IPS-20b (cell line): ENCODE results near the gene ERN1.

Experiments used
- H3K27ac ChIP-seq: one replicate; pipeline ENCODE4 v1.5.1; 2013; ENCODE audit warnings: low read length
- H3K27me3 ChIP-seq: 2 replicates; pipeline ENCODE4 v1.6.1; 2013; ENCODE audit warnings: mild to moderate bottlenecking, low read length, inconsistent platforms; ENCODE audit not compliant: insufficient read depth
- H3K36me3 ChIP-seq: 2 replicates; pipeline ENCODE4 v1.6.1; 2013; ENCODE audit warnings: low read depth, mild to moderate bottlenecking, inconsistent platforms, low read length, moderate library complexity; ENCODE audit not compliant: insufficient read depth
- H3K4me1 ChIP-seq: 2 replicates; pipeline ENCODE4 v1.6.1; 2013; ENCODE audit warnings: mild to moderate bottlenecking, control low read depth, inconsistent platforms, low read length, moderate library complexity; ENCODE audit not compliant: insufficient read depth
- H3K4me3 ChIP-seq: 2 replicates; pipeline ENCODE4 v1.5.1; 2013; ENCODE audit warnings: mild to moderate bottlenecking, low read length, inconsistent platforms
- H3K9ac ChIP-seq: 2 replicates; pipeline ENCODE4 v1.6.1; 2013; ENCODE audit warnings: low read depth, mild to moderate bottlenecking, inconsistent platforms, low read length, moderate library complexity
- H3K9me3 ChIP-seq: 2 replicates; pipeline ENCODE4 v1.6.1; 2013; ENCODE audit warnings: mild to moderate bottlenecking, low read depth, low read length, inconsistent platforms; ENCODE audit not compliant: insufficient read depth

The ERN1 gene

GRCh38 chr17:64117981-64118979 is 11.7 kb downstream of the ERN1 start:
- Histone ChIP-seq H3K4me3 (no peak overlapping the region), H3K27ac (no peak overlapping the region), H3K27me3 (no peaks in the 10 kb centered on the region), H3K9me3 (no peaks in the 10 kb centered on the region), H3K9ac (no peak overlapping the region), H3K4me1 (no peaks in the 10 kb centered on the region), H3K36me3 (no peaks in the 10 kb centered on the region)

- H3K4me1 ChIP-seq: no peaks in the 10 kb centered on the region
These were observed 14.0 kb downstream of the ERN1 start for GRCh38 chr17:64115822-64116534.

DNA sequence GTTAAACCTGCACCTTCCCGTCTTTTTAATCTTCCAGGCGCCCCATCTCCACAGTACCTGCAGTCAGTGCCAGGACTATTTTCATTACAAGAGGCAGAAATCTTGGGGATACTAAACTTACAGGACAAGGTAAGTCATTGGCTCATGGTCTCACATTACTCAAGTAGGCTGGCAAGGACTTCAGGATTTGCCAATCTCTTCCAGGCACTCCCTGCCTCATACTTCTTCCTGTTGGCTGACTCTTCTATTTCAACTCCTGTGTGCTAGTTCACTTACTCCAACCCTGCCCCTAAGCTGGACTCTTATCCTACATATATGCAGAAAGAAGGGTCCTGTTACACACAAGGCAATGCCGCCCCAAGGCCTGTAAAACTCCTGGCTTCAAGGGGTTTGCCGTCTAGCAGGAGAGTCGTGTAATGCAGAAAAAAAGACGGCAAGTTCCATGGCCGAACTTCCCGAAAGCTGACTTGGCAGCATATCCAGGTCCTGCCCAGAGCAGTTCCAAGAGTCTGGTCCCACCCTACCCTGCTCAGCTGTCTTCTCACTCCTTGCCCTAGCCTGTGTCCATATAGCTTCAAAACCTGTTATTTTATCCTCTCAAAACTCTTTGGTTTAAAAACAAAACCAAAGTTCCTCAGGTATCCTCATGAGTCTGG is 14.8 kb downstream of the ERN1 start:
- Histone ChIP-seq H3K9me3 (no peaks in the 10 kb centered on the region), H3K9ac (no peak overlapping the region), H3K27me3 (no peaks in the 10 kb centered on the region), H3K4me1 (0 out of 2 replicates have a peak, but pooled peaks cover 3% of the 10 kb centered on the region), H3K36me3 (no peaks in the 10 kb centered on the region), H3K4me3 (no peak overlapping the region), H3K27ac (no peak overlapping the region)

More at GRCh38 chr17:64115822-64116534, 14.0 kb downstream of the ERN1 start:
- Histone ChIP-seq H3K4me3 (no peak overlapping the region), H3K27me3 (no peaks in the 10 kb centered on the region), H3K36me3 (no peaks in the 10 kb centered on the region), H3K27ac (no peak overlapping the region), H3K9ac (no peak overlapping the region), H3K9me3 (no peaks in the 10 kb centered on the region)

DNA sequence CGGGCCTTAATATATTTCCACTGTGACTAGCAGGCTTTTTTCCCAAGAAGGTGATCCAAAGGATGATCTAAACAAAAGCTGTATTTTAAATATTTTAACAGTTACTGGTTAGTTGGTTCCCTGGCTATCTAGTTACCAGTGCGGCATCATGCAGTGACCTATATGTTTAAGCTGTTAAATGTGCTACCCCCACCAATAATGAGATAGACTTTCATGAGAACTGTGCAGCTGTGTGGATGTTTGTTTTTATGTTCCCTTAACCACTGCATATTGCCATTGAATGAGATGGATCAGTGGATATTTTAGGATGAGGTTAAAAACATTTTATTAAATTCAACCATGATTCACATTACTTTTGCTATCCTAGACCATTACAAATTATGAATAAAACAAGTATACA is 16.9 kb downstream of the ERN1 start:
- H3K9me3 ChIP-seq: no peaks in the 10 kb centered on the region
- H3K4me1 ChIP-seq: peaks cover 8% of the 10 kb centered on the region; the same call in 1 of the 2 replicates
- no peaks in the 10 kb centered on the region for H3K27me3 ChIP-seq
- H3K27ac ChIP-seq: no peak overlapping the region
- no peak overlapping the region for H3K4me3 ChIP-seq
- no peak overlapping the region for H3K9ac ChIP-seq
- no peaks in the 10 kb centered on the region for H3K36me3 ChIP-seq

DNA sequence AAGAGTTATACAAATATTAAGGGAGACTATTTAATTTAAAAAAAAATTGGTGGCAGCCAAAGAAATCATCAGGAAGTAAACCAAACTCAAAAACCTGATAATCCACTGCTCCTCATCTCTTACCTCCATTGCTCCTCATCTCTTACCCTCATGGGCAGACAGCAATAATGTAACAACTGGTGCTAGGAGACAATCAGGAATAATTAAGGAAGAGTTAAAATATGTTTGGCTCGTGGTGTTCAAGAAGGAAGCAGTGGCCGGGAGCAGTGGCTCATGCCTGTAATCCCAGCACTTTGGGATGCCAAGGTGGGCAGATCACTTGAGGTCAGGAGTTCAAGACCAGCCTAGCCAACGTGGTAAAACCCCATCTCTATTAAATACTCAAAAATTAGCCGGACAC is 18.1 kb downstream of the ERN1 start:
- H3K27ac ChIP-seq: no peak overlapping the region
- no peak overlapping the region for H3K4me3 ChIP-seq
- H3K27me3 ChIP-seq: no peaks in the 10 kb centered on the region
- no peak overlapping the region for H3K9ac ChIP-seq
- H3K9me3 ChIP-seq: no peaks in the 10 kb centered on the region
- no peaks in the 10 kb centered on the region for H3K36me3 ChIP-seq
- peaks cover 8% of the 10 kb centered on the region; the same call in 1 of the 2 replicates for H3K4me1 ChIP-seq

DNA sequence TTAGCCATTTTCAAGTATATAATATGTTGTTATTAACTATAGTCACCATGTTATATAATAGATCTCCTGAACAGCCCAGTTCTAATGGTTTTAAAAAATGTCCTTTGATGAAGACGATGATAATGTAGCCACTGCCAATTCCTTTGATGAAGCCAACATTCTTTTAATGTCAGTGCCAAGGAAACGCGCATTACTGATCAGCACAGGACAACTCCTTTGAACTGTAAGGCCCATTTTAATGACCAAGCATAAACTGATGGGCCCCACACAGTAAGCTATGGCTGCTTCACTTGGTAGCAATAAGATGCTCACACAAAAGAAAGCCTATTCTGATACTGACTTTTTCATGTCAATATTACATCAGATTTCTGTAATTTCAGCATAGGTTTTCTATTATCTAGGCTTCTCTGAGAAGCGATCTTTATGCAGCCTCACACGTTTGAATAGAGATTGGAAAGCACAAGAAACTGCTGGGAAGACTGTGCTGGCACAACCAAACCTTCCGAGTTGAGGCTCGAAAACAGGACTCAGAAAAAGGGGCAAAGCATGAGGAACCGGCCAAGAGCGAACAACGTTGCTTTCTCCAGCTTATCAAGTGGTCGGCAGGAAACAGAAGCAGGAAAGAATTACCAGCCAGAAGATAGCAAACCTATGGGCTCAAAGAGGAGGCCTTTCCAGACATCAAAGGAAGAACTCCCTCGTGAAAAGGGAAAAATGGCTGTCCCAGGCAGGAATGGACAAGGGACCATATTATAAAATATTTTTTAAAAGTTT is 19.4 kb downstream of the ERN1 start:
- H3K9me3 ChIP-seq: no peaks in the 10 kb centered on the region
- H3K4me3 ChIP-seq: no peak overlapping the region
- peaks cover 8% of the 10 kb centered on the region; the same call in 1 of the 2 replicates for H3K4me1 ChIP-seq
- H3K27ac ChIP-seq: no peak overlapping the region
- H3K9ac ChIP-seq: no peak overlapping the region
- H3K36me3 ChIP-seq: no peaks in the 10 kb centered on the region
- H3K27me3 ChIP-seq: no peaks in the 10 kb centered on the region

- Histone ChIP-seq H3K4me3 (no peak overlapping the region), H3K36me3 (no peaks in the 10 kb centered on the region), H3K9me3 (no peaks in the 10 kb centered on the region), H3K4me1 (peaks cover 8% of the 10 kb centered on the region; the same call in 1 of the 2 replicates), H3K27ac (no peak overlapping the region), H3K9ac (no peak overlapping the region), H3K27me3 (no peaks in the 10 kb centered on the region)
These were observed 20.5 kb downstream of the ERN1 start for GRCh38 chr17:64109400-64109799.

- Histone ChIP-seq H3K9me3 (no peaks in the 10 kb centered on the region), H3K4me1 (peaks cover 8% of the 10 kb centered on the region; the same call in 1 of the 2 replicates), H3K9ac (no peak overlapping the region), H3K4me3 (no peak overlapping the region), H3K36me3 (no peaks in the 10 kb centered on the region), H3K27ac (no peak overlapping the region), H3K27me3 (no peaks in the 10 kb centered on the region)
These were observed 22.3 kb downstream of the ERN1 start for GRCh38 chr17:64107500-64108236.

GRCh38 chr17:64106918-64107317 is 23.0 kb downstream of the ERN1 start:
- H3K27me3 ChIP-seq: no peaks in the 10 kb centered on the region
- no peaks in the 10 kb centered on the region for H3K9me3 ChIP-seq
- no peak overlapping the region for H3K9ac ChIP-seq
- H3K27ac ChIP-seq: no peak overlapping the region
- no peaks in the 10 kb centered on the region for H3K36me3 ChIP-seq
- H3K4me3 ChIP-seq: no peak overlapping the region
- peaks cover 8% of the 10 kb centered on the region; the same call in 1 of the 2 replicates for H3K4me1 ChIP-seq

DNA sequence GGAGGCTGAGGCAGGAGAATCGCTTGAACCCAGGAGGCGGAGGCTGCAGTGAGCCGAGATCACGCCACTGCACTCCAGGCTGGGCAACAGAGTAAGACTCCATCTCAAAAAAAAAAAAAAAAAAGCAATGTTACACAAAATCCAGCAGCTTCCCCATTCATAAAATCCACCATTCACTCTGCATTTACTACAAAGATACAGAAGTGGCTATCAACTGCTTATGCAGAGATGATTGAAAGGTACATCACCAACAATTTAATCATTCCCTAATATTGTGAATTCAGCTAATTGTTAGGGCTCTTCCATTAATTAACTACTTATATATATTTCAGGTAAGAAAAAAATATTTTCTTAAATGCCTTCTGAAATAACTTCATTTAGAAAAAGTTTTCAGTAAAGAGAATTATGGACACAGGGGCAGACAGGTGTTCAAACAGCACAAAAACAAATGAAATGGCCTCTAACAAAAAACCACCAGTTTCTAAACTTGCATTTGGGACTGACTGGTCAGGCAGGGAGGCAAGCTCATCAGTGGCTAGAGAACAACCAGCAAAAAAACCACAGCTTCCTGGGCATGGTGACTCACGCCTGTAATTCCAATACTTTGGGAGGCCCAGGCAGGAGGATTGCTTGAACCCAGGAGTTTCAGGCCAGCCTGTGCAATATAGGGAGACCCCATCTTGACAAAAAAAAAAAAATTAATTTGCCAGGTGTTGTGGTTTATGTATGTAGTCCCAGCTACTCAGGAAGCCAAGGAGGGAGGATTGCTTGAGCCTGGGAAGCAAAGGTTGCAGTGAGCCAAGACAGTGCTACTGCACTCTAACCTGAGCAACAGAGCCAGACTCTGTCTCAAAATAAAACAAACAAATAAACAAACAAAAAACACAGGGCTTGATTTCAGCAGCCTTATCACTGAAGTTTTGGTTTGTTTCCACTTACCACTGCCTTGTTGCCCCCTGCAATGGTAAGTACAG is 26.3 kb downstream of the ERN1 start:
- no peaks in the 10 kb centered on the region for H3K4me1 ChIP-seq
- no peak overlapping the region for H3K9ac ChIP-seq
- no peaks in the 10 kb centered on the region for H3K27me3 ChIP-seq
- no peak overlapping the region for H3K4me3 ChIP-seq
- H3K27ac ChIP-seq: no peak overlapping the region
- no peaks in the 10 kb centered on the region for H3K9me3 ChIP-seq
- H3K36me3 ChIP-seq: no peaks in the 10 kb centered on the region
